ENCODE measurements around the gene CFLAR.

Gene CFLAR

GRCh38 chr2:201084863-201085262 is 31.1 kb upstream of the CFLAR start:
- no peaks in the 10 kb centered on the region for H3K4me1 ChIP-seq (ENCODE audit: low read length)
- TF ChIP-seq EZH2phosphoT487 (IDR thresholded peaks at IDR 0.05; ENCODE audit: low read length) (no peak), EZH2 (optimal IDR thresholded peaks at IDR 0.05; ENCODE audit: low read depth, low read length) (no peak)
- TF ChIP-seq, protein P1, sequence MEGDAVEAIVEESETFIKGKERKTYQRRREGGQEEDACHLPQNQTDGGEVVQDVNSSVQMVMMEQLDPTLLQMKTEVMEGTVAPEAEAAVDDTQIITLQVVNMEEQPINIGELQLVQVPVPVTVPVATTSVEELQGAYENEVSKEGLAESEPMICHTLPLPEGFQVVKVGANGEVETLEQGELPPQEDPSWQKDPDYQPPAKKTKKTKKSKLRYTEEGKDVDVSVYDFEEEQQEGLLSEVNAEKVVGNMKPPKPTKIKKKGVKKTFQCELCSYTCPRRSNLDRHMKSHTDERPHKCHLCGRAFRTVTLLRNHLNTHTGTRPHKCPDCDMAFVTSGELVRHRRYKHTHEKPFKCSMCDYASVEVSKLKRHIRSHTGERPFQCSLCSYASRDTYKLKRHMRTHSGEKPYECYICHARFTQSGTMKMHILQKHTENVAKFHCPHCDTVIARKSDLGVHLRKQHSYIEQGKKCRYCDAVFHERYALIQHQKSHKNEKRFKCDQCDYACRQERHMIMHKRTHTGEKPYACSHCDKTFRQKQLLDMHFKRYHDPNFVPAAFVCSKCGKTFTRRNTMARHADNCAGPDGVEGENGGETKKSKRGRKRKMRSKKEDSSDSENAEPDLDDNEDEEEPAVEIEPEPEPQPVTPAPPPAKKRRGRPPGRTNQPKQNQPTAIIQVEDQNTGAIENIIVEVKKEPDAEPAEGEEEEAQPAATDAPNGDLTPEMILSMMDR (IDR thresholded peaks at IDR 0.05; ENCODE audit: low read length), result no peak
- H3K27me3 ChIP-seq (replicated peaks; ENCODE audit: insufficient read depth, low read length), result no peaks in the 10 kb centered on the region
- no peak overlapping the region for H3K4me3 ChIP-seq (ENCODE audit: low read length)
- DNase-seq, result no peak
- H3K36me3 ChIP-seq (replicated peaks; ENCODE audit: insufficient read depth, low read length), result no peaks in the 10 kb centered on the region; the same call in 1 of the 2 replicates
- no peaks in the 10 kb centered on the region for H3K9me3 ChIP-seq (replicated peaks; ENCODE audit: insufficient read depth, low read length)
- H3K79me2 ChIP-seq (ENCODE audit: low read length), result peaks cover 31% of the 10 kb centered on the region
- H3K9me2 ChIP-seq (replicated peaks; ENCODE audit: insufficient read depth, low read length), result no peaks in the 10 kb centered on the region
- H3K27ac ChIP-seq (ENCODE audit: low read length), result no peak overlapping the region
- no peaks in the 10 kb centered on the region for H4K20me1 ChIP-seq (ENCODE audit: insufficient read depth, low read length)
- no peak overlapping the region for H3K4me2 ChIP-seq (ENCODE audit: low read depth, low read length)
- H3F3A ChIP-seq (ENCODE audit: insufficient read depth, low read length), result no peaks in the 10 kb centered on the region
- H2AFZ ChIP-seq (ENCODE audit: low read length), result no peak overlapping the region
- no peak overlapping the region for H3K9ac ChIP-seq (ENCODE audit: low read length)

GRCh38 chr2:201090574-201090973 is 25.4 kb upstream of the CFLAR start:
- H3K4me2 ChIP-seq (ENCODE audit: low read depth, low read length), result no peak overlapping the region
- no peaks in the 10 kb centered on the region for H3K27me3 ChIP-seq (replicated peaks; ENCODE audit: insufficient read depth, low read length)
- TF ChIP-seq EZH2phosphoT487 (IDR thresholded peaks at IDR 0.05; ENCODE audit: low read length) (no peak), EZH2 (optimal IDR thresholded peaks at IDR 0.05; ENCODE audit: low read depth, low read length) (no peak)
- TF ChIP-seq, protein P1 (IDR thresholded peaks at IDR 0.05; ENCODE audit: low read length), result no peak
- H3F3A ChIP-seq (ENCODE audit: insufficient read depth, low read length), result no peaks in the 10 kb centered on the region
- no peak overlapping the region for H3K4me3 ChIP-seq (ENCODE audit: low read length)
- H4K20me1 ChIP-seq (ENCODE audit: insufficient read depth, low read length), result no peaks in the 10 kb centered on the region
- H3K9me2 ChIP-seq (replicated peaks; ENCODE audit: insufficient read depth, low read length), result no peaks in the 10 kb centered on the region
- H3K9me3 ChIP-seq (replicated peaks; ENCODE audit: insufficient read depth, low read length), result no peaks in the 10 kb centered on the region
- no peak overlapping the region for H3K9ac ChIP-seq (ENCODE audit: low read length)
- no peak overlapping the region for H3K27ac ChIP-seq (ENCODE audit: low read length)
- no peak for DNase-seq
- H2AFZ ChIP-seq (ENCODE audit: low read length), result no peak overlapping the region
- no peaks in the 10 kb centered on the region for H3K36me3 ChIP-seq (replicated peaks; ENCODE audit: insufficient read depth, low read length)
- H3K79me2 ChIP-seq (ENCODE audit: low read length), result no peaks in the 10 kb centered on the region
- no peaks in the 10 kb centered on the region for H3K4me1 ChIP-seq (ENCODE audit: low read length)

- no peak overlapping the region for H3K9ac ChIP-seq (ENCODE audit: low read length)
- TF ChIP-seq EZH2 (optimal IDR thresholded peaks at IDR 0.05; ENCODE audit: low read depth, low read length), result no peak
- TF ChIP-seq, protein P1 (IDR thresholded peaks at IDR 0.05; ENCODE audit: low read length), result no peak
- no peak for TF ChIP-seq EZH2phosphoT487 (IDR thresholded peaks at IDR 0.05; ENCODE audit: low read length)
- no peak overlapping the region for H3K27ac ChIP-seq (ENCODE audit: low read length)
- no peaks in the 10 kb centered on the region for H3F3A ChIP-seq (ENCODE audit: insufficient read depth, low read length)
- no peaks in the 10 kb centered on the region for H3K4me1 ChIP-seq (ENCODE audit: low read length)
- no peak for DNase-seq
- H3K4me3 ChIP-seq (ENCODE audit: low read length), result no peak overlapping the region
- no peaks in the 10 kb centered on the region for H3K79me2 ChIP-seq (ENCODE audit: low read length)
- H3K9me3 ChIP-seq (replicated peaks; ENCODE audit: insufficient read depth, low read length), result no peaks in the 10 kb centered on the region
- H3K9me2 ChIP-seq (replicated peaks; ENCODE audit: insufficient read depth, low read length), result no peaks in the 10 kb centered on the region
- H4K20me1 ChIP-seq (ENCODE audit: insufficient read depth, low read length), result no peaks in the 10 kb centered on the region
- no peak overlapping the region for H2AFZ ChIP-seq (ENCODE audit: low read length)
- H3K36me3 ChIP-seq (replicated peaks; ENCODE audit: insufficient read depth, low read length), result no peaks in the 10 kb centered on the region
- no peaks in the 10 kb centered on the region for H3K27me3 ChIP-seq (replicated peaks; ENCODE audit: insufficient read depth, low read length)
- H3K4me2 ChIP-seq (ENCODE audit: low read depth, low read length), result no peak overlapping the region
Observed at GRCh38 chr2:201093573-201093972, 22.4 kb upstream of the CFLAR start.
